H1 (cell line): ENCODE measurements around the gene KRTAP9-6. TPM values are rescaled to one million over a fixed set of nuclear protein-coding genes. Genes with fewer than 3 reads are reported as not detected.

Source experiments
- CTCF ChIA-PET: fragments of 300-600 bp; sonication (Branson Sonifier 250); formaldehyde crosslinking; loops from one replicate; lab custom pipeline; 2021; ENCODE audit not compliant: partially characterized antibody; lab: Charles Lee
- POLR2A ChIA-PET: fragments of 300-600 bp; sonication (Branson Sonifier 250); formaldehyde crosslinking; loops from one replicate; lab custom pipeline; 2021; ENCODE audit warnings: inconsistent platforms; ENCODE audit not compliant: partially characterized antibody; lab: Charles Lee
- DNase-seq, 2 experiments: peaks; one replicate each; pipeline versions ENCODE4 v3.0.0 to v3.0.0-alpha.2; 2010 to 2022; ENCODE audit warnings: low spot score in 2 of 2, low read depth in 1 of 2, mixed read lengths in 1 of 2
- FAIRE-seq: peaks from 2 replicates; lab custom pipeline; 2011; peaks lifted over from hg19 to GRCh38; lab: Jason Lieb, UNC
- H2AFZ ChIP-seq: 2 replicates; pipeline ENCODE4 v1.8.1; 2012; ENCODE audit warnings: low read length, inconsistent platforms
- H2AK5ac ChIP-seq: 2 replicates; pipeline ENCODE4 v1.6.1; 2013; ENCODE audit warnings: low read depth, low read length
- H2BK120ac ChIP-seq: replicated peaks from 2 replicates; pipeline ENCODE3; 2013; ENCODE audit warnings: low read depth, low read length, inconsistent platforms
- H2BK12ac ChIP-seq: 2 replicates; pipeline ENCODE4 v1.6.1; 2013; ENCODE audit warnings: low read depth, low read length
- H2BK15ac ChIP-seq: 2 replicates; pipeline ENCODE4 v1.6.1; 2013; ENCODE audit warnings: low read length
- H2BK20ac ChIP-seq: 2 replicates; pipeline ENCODE4 v1.6.1; 2013; ENCODE audit warnings: low read length
- H2BK5ac ChIP-seq: 2 replicates; pipeline ENCODE4 v1.6.1; 2013; ENCODE audit warnings: low read depth, low read length
- H3K14ac ChIP-seq: 2 replicates; pipeline ENCODE4 v1.6.1; 2013; ENCODE audit warnings: inconsistent platforms; ENCODE audit not compliant: insufficient read length
- H3K18ac ChIP-seq: 2 replicates; pipeline ENCODE4 v1.6.1; 2013; ENCODE audit warnings: low read length; ENCODE audit errors: extremely low read depth
- H3K23ac ChIP-seq: 2 replicates; pipeline ENCODE4 v1.6.1; 2013; ENCODE audit warnings: inconsistent platforms; ENCODE audit not compliant: insufficient read length
- H3K23me2 ChIP-seq: 2 replicates; pipeline ENCODE4 v1.6.1; 2013; ENCODE audit warnings: low read depth, low read length
- H3K27ac ChIP-seq: 2 replicates; pipeline ENCODE4 v1.6.1; 2011; ENCODE audit warnings: low read depth, low read length, inconsistent platforms
- H3K27me3 ChIP-seq, 4 experiments: replicated peaks in 1 of 4; 1 replicate in 1 of 4; 2 replicates in 3 of 4; pipeline versions ENCODE4 v1.6.1 to v1.8.1; 2011 to 2013; ENCODE audit warnings: low read length in 3 of 4, mild to moderate bottlenecking in 3 of 4, inconsistent platforms in 2 of 4, mixed read lengths in 2 of 4, moderate library complexity in 1 of 4; ENCODE audit not compliant: control insufficient read depth in 3 of 4, insufficient read depth in 3 of 4; ENCODE audit errors: extremely low read depth in 1 of 4
- H3K36me3 ChIP-seq, 4 experiments: 2 replicates each; pipeline versions ENCODE4 v1.6.1 to v1.8.1; 2011 to 2013; ENCODE audit warnings: mild to moderate bottlenecking in 4 of 4, low read length in 3 of 4, moderate library complexity in 2 of 4, control low read depth in 1 of 4, inconsistent platforms in 1 of 4; ENCODE audit not compliant: insufficient read depth in 4 of 4, control insufficient read depth in 2 of 4
- H3K4ac ChIP-seq: replicated peaks from 2 replicates; pipeline ENCODE3; 2013; ENCODE audit warnings: low read length, low read depth, mixed read lengths, inconsistent platforms; ENCODE audit not compliant: insufficient read length
- H3K4me1 ChIP-seq, 4 experiments: replicated peaks in 1 of 4; 1 replicate in 1 of 4; 2 replicates in 3 of 4; pipeline versions ENCODE4 v1.6.1 to v1.8.1; 2011 to 2013; ENCODE audit warnings: low read length in 3 of 4, inconsistent platforms in 2 of 4, mixed read lengths in 1 of 4; ENCODE audit not compliant: insufficient read depth in 4 of 4, control insufficient read depth in 3 of 4
- H3K4me2 ChIP-seq, 2 experiments: 2 replicates each; pipeline versions ENCODE4 v1.6.1 to v1.8.1; 2011 to 2013; ENCODE audit warnings: low read depth in 2 of 2, low read length in 2 of 2, control low read depth in 1 of 2, inconsistent platforms in 1 of 2, mild to moderate bottlenecking in 1 of 2; ENCODE audit not compliant: insufficient read depth in 1 of 2
- H3K4me3 ChIP-seq, 4 experiments: fragments of 200-600, 300-600 bp in 1 of 4; sonication (generic), shearing (Covaris generic), sonication (Bioruptor Twin) in 1 of 4; 2 replicates each; pipeline versions ENCODE4 v1.5.1 to v1.8.1; 2011 to 2016; ENCODE audit warnings: low read length in 4 of 4, low read depth in 3 of 4, control low read depth in 2 of 4, inconsistent platforms in 2 of 4, mild to moderate bottlenecking in 2 of 4, mixed read lengths in 1 of 4, moderate library complexity in 1 of 4; ENCODE audit not compliant: insufficient read depth in 2 of 4; ENCODE audit errors: extremely low read depth in 1 of 4
- H3K56ac ChIP-seq: replicated peaks from 2 replicates; pipeline ENCODE3; 2013; ENCODE audit warnings: low read depth, mild to moderate bottlenecking, mixed read lengths, low read length, inconsistent platforms; ENCODE audit not compliant: insufficient read length
- H3K79me1 ChIP-seq: 2 replicates; pipeline ENCODE4 v1.6.1; 2013; ENCODE audit warnings: low read depth, low read length, control low read depth
- H3K79me2 ChIP-seq, 2 experiments: 2 replicates each; pipeline versions ENCODE4 v1.6.1 to v1.8.1; 2012 to 2013; ENCODE audit warnings: low read length in 2 of 2, mild to moderate bottlenecking in 2 of 2, inconsistent platforms in 1 of 2; ENCODE audit not compliant: insufficient read depth in 2 of 2, control insufficient read depth in 1 of 2
- H3K9ac ChIP-seq, 4 experiments: replicated peaks in 1 of 4; 1 replicate in 1 of 4; 2 replicates in 3 of 4; pipeline versions ENCODE4 v1.6.1 to v1.8.1; 2011 to 2013; ENCODE audit warnings: low read depth in 3 of 4, low read length in 3 of 4, control low read depth in 2 of 4, mild to moderate bottlenecking in 2 of 4, moderate library complexity in 2 of 4, inconsistent platforms in 1 of 4; ENCODE audit errors: extremely low read depth in 1 of 4
- H3K9me3 ChIP-seq, 2 experiments: 2 replicates each; pipeline versions ENCODE4 v1.6.1 to v1.8.1; 2012 to 2013; ENCODE audit warnings: mild to moderate bottlenecking in 2 of 2, moderate library complexity in 2 of 2, control low read depth in 1 of 2, inconsistent platforms in 1 of 2, low read depth in 1 of 2, low read length in 1 of 2, mixed read lengths in 1 of 2; ENCODE audit not compliant: insufficient read depth in 2 of 2
- H4K20me1 ChIP-seq, 2 experiments: replicated peaks in 1 of 2; 2 replicates each; pipeline versions ENCODE3 to v1.8.1; 2011 to 2013; ENCODE audit warnings: inconsistent platforms in 2 of 2, low read length in 2 of 2, mild to moderate bottlenecking in 1 of 2; ENCODE audit not compliant: insufficient read depth in 2 of 2, control insufficient read depth in 1 of 2
- H4K5ac ChIP-seq: 2 replicates; pipeline ENCODE4 v1.6.1; 2013; ENCODE audit warnings: low read length, low read depth, mixed read lengths, inconsistent platforms; ENCODE audit not compliant: insufficient read length
- H4K8ac ChIP-seq: 2 replicates; pipeline ENCODE4 v1.8.0; 2013; ENCODE audit warnings: mild to moderate bottlenecking, moderate library complexity, low read length, inconsistent platforms; ENCODE audit not compliant: insufficient read depth; ENCODE audit errors: extremely low read depth
- H4K91ac ChIP-seq: replicated peaks from 2 replicates; pipeline ENCODE3; 2013; ENCODE audit warnings: low read length, mixed read lengths, inconsistent platforms; ENCODE audit not compliant: insufficient read length
- CBX8 ChIP-seq: fragments of 300-800, 300-1000 bp; sonication (generic); IDR thresholded peaks from 2 replicates; pipeline ENCODE4 v1.7.1; 2016; ENCODE audit warnings: low read depth, low read length, borderline replicate concordance
- E2F6 ChIP-seq: IDR thresholded peaks from 2 replicates; pipeline ENCODE4 v1.6.1; 2012; ENCODE audit warnings: inconsistent platforms
- GABPA ChIP-seq: IDR thresholded peaks from 2 replicates; pipeline ENCODE4 v1.6.1; 2011; ENCODE audit warnings: mild to moderate bottlenecking, low read length, moderate library complexity, borderline replicate concordance; ENCODE audit not compliant: insufficient read depth
- KDM5A ChIP-seq: fragments of 200-600 bp; IDR thresholded peaks from 2 replicates; pipeline ENCODE4 v1.7.1; 2012; ENCODE audit warnings: mild to moderate bottlenecking, low read length, inconsistent platforms, mixed read lengths
- MAFK ChIP-seq: IDR thresholded peaks from 2 replicates; pipeline ENCODE4 v1.6.1; 2012; ENCODE audit warnings: low read depth, mild to moderate bottlenecking, improper control_type of control experiment, low read length
- NRF1 ChIP-seq: IDR thresholded peaks from 2 replicates; pipeline ENCODE4 v1.6.1; 2011; ENCODE audit warnings: mild to moderate bottlenecking, low read depth, low read length, improper control_type of control experiment
- PHF8 ChIP-seq: fragments of 200-600 bp; sonication (generic); conservative IDR thresholded peaks from 2 replicates; pipeline ENCODE4 v1.7.1; 2012; ENCODE audit warnings: low read depth, mild to moderate bottlenecking, inconsistent platforms, low read length, moderate library complexity
- SIRT6 ChIP-seq: IDR thresholded peaks from one replicate; pipeline ENCODE4 v1.7.1; 2012; ENCODE audit warnings: low read length, inconsistent platforms
- SP2 ChIP-seq: IDR thresholded peaks from 2 replicates; pipeline ENCODE4 v1.6.1; 2012; ENCODE audit warnings: mild to moderate bottlenecking, low read length, inconsistent platforms
- SUZ12 ChIP-seq: fragments of 200-600 bp; sonication (generic); IDR thresholded peaks from 2 replicates; pipeline ENCODE4 v1.6.1; 2012; ENCODE audit warnings: mild to moderate bottlenecking, inconsistent platforms, low read length, moderate library complexity, mixed read lengths
- TAF1 ChIP-seq: IDR thresholded peaks from 2 replicates; pipeline ENCODE4 v1.6.1; 2011; ENCODE audit warnings: mild to moderate bottlenecking, low read depth, low read length
- TAF7 ChIP-seq: optimal IDR thresholded peaks from 2 replicates; pipeline ENCODE3; 2011; ENCODE audit warnings: low read depth, mild to moderate bottlenecking, inconsistent platforms, low read length, moderate library complexity, borderline replicate concordance
- TBP ChIP-seq: IDR thresholded peaks from 2 replicates; pipeline ENCODE4 v1.6.1; 2011; ENCODE audit warnings: low read depth, low read length, improper control_type of control experiment
- WGBS, 2 experiments: shearing (Covaris generic) in 1 of 2; methylation state at CpG; one replicate each; pipeline versions ENCODE4 v1.1.6 to v1.1.7; 2013 to 2015; ENCODE audit warnings: low lambda C conversion rate in 2 of 2, mixed read lengths in 2 of 2, inconsistent platforms in 1 of 2, low coverage in 1 of 2, missing lambda C conversion rate in 1 of 2; ENCODE audit not compliant: insufficient replicate concordance in 2 of 2, insufficient coverage in 1 of 2, insufficient read length in 1 of 2; ENCODE audit errors: extremely low coverage in 1 of 2, missing lambda C conversion rate in 1 of 2; 5-methylcytosine and 5-hydroxymethylcytosine counted together
- polyA plus RNA-seq, 7 experiments: library from polyadenylated mRNA; depleted of rRNA in 3 of 7; stranded (reverse) in 5 of 7; unstranded in 2 of 7; fragments of >200 nt in 5 of 7; fragments of 200-250 nt in 2 of 7; gene quantifications; 1 replicate in 5 of 7; 2 replicates in 1 of 7; 4 replicates in 1 of 7; pipeline versions ENCODE4 v1.2.1 to v1.2.3, GENCODE V29; 2011 to 2013; ENCODE audit warnings: missing spikeins in 2 of 7, mixed read lengths in 2 of 7
- total RNA-seq: library from RNA; stranded (reverse); fragmentation: NEBNext Ultra II Directional; extraction: Animal tissue kit (Norgen Biotek cat#: 25700); gene quantifications from 2 replicates; pipeline ENCODE4 v1.2.1, GENCODE V29; 2021
- TF ChIP-seq, protein P1 (sequence below): IDR thresholded peaks from 2 replicates; pipeline ENCODE4 v1.6.1; 2011; ENCODE audit warnings: low read depth, mild to moderate bottlenecking, low read length; ENCODE audit not compliant: insufficient read depth

KRTAP9-6 gene
- total and polyA plus RNA-seq, 2 of the 8 experiments (the other 6 are each of a cell fraction or from before 2014, with no cell fraction given) = not detected

- ChIA-PET CTCF (no interaction called here), POLR2A (interaction anchor here (0.7 kb wide), 1 partner anchor 13 kb away, joined by 3 read pairs; no protein-coding TSS in a partner anchor)
- H3K4me2 ChIP-seq = no peak overlapping the region
- TF ChIP-seq TAF7 = no peak
- no peak for TF ChIP-seq CBX8
- TF ChIP-seq GABPA = no peak
- TF ChIP-seq SUZ12 = no peak
- no peak for TF ChIP-seq SIRT6
- TF ChIP-seq PHF8 = no peak
- TF ChIP-seq KDM5A = no peak
- TF ChIP-seq MAFK = no peak
- TF ChIP-seq NRF1 = no peak
- no peak for TF ChIP-seq TBP
- no peak for TF ChIP-seq E2F6
- TF ChIP-seq, protein P1, sequence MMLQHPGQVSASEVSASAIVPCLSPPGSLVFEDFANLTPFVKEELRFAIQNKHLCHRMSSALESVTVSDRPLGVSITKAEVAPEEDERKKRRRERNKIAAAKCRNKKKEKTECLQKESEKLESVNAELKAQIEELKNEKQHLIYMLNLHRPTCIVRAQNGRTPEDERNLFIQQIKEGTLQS = no peak
- TF ChIP-seq TAF1 = no peak
- no peak for TF ChIP-seq SP2
Measured at GRCh38 chr17:41287050-41287449, 21.9 kb downstream of the KRTAP9-6 start.

More at GRCh38 chr17:41287050-41287449, 21.9 kb downstream of the KRTAP9-6 start:
- no peak overlapping the region for H2AFZ ChIP-seq
- H3K14ac ChIP-seq = no peak overlapping the region
- no peak overlapping the region for H3K9ac ChIP-seq
- H3K79me1 ChIP-seq = no peaks in the 10 kb centered on the region
- H2BK12ac ChIP-seq = no peak overlapping the region
- H2BK120ac ChIP-seq = no peak overlapping the region
- no peak overlapping the region for H4K8ac ChIP-seq
- no peak overlapping the region for H3K4me3 ChIP-seq
- no peaks in the 10 kb centered on the region for H3K79me2 ChIP-seq
- H3K4me1 ChIP-seq = no peaks in the 10 kb centered on the region
- H4K20me1 ChIP-seq = no peaks in the 10 kb centered on the region
- H4K5ac ChIP-seq = no peak overlapping the region
- H3K23me2 ChIP-seq = no peaks in the 10 kb centered on the region
- no peak overlapping the region for H3K18ac ChIP-seq
- H2BK5ac ChIP-seq = no peak overlapping the region
- 87% methylated on average over 3 of the region's 3 CpGs; no CpG with 5 or more reads in 1 of the 2 experiments for WGBS, 2 experiments
- no peak overlapping the region for H3K27ac ChIP-seq
- H2AK5ac ChIP-seq = no peak overlapping the region
- FAIRE-seq = no peak
- H3K23ac ChIP-seq = no peak overlapping the region
- no peak overlapping the region for H4K91ac ChIP-seq
- no peak overlapping the region for H2BK20ac ChIP-seq
- no peak for DNase-seq
- no peaks in the 10 kb centered on the region for H3K9me3 ChIP-seq
- H2BK15ac ChIP-seq = no peak overlapping the region
- H3K4ac ChIP-seq = no peak overlapping the region
- H3K56ac ChIP-seq = no peak overlapping the region
- no peaks in the 10 kb centered on the region for H3K27me3 ChIP-seq
- H3K36me3 ChIP-seq = no peaks in the 10 kb centered on the region
